SU-DHL-6 (cell line): ENCODE results near the gene PHACTR1.
"Not testable (repeated sequence)": the region's sequence is repeated elsewhere in the genome, so short reads cannot be mapped to it uniquely, and the experiment has no call there.

Experiments used
- H2AFZ ChIP-seq: fragments of 200-600 bp; sonication (generic); 2 replicates; pipeline ENCODE4 v1.6.1; 2014; ENCODE audit warnings: low read depth, mild to moderate bottlenecking, moderate library complexity, mixed read lengths, antibody characterized with exemption, low read length; ENCODE audit not compliant: severe bottlenecking
- H3F3A ChIP-seq: fragments of 200-600 bp; shearing (Covaris generic); 2 replicates; pipeline ENCODE4 v1.6.0; 2016; ENCODE audit warnings: antibody characterized with exemption, mild to moderate bottlenecking; ENCODE audit not compliant: insufficient read depth
- H3K27ac ChIP-seq: fragments of 200-600 bp; sonication (generic); 2 replicates; pipeline ENCODE4 v1.5.1; 2016; ENCODE audit warnings: low read depth, mild to moderate bottlenecking, low read length, moderate library complexity, mixed read lengths
- H3K27me3 ChIP-seq: fragments of 200-600 bp; sonication (generic), shearing (Covaris generic); 2 replicates; pipeline ENCODE4 v1.6.0; 2014; ENCODE audit warnings: mild to moderate bottlenecking, low read length
- H3K36me3 ChIP-seq: fragments of 200-600 bp; sonication (generic); 2 replicates; pipeline ENCODE4 v1.6.1; 2014; ENCODE audit warnings: mild to moderate bottlenecking, low read length, mixed read lengths
- H3K4me2 ChIP-seq: fragments of 300-600, 200-600 bp; shearing (Covaris generic), sonication (generic); 2 replicates; pipeline ENCODE4 v1.6.0; 2014; ENCODE audit warnings: low read length, low read depth, mild to moderate bottlenecking; ENCODE audit not compliant: poor library complexity, severe bottlenecking
- H3K4me3 ChIP-seq: fragments of 200-600 bp; sonication (generic); 2 replicates; pipeline ENCODE4 v1.5.1; 2014; ENCODE audit warnings: antibody characterized with exemption, low read length, mild to moderate bottlenecking, mixed read lengths; ENCODE audit not compliant: insufficient read depth, poor library complexity, severe bottlenecking
- H3K79me2 ChIP-seq: fragments of 200-600 bp; sonication (generic); 2 replicates; pipeline ENCODE4 v1.6.1; 2014; ENCODE audit warnings: mild to moderate bottlenecking, low read length, moderate library complexity; ENCODE audit not compliant: insufficient read depth
- H3K9ac ChIP-seq: fragments of 200-600 bp; sonication (generic); 2 replicates; pipeline ENCODE4 v1.7.0; 2014; ENCODE audit warnings: mild to moderate bottlenecking, low read length
- H3K9me2 ChIP-seq: fragments of 200-600 bp; sonication (generic); replicated peaks from 2 replicates; pipeline ENCODE4 v1.6.1; 2014; ENCODE audit warnings: low read length; ENCODE audit not compliant: insufficient read depth
- H3K9me3 ChIP-seq: fragments of 200-600 bp; sonication (generic); 2 replicates; pipeline ENCODE4 v1.6.1; 2014; ENCODE audit warnings: low read length, mixed read lengths; ENCODE audit not compliant: insufficient read depth
- H4K20me1 ChIP-seq: fragments of 200-600 bp; sonication (generic); 2 replicates; pipeline ENCODE4 v1.6.1; 2014; ENCODE audit warnings: low read depth, mild to moderate bottlenecking, antibody characterized with exemption, low read length, moderate library complexity, mixed read lengths
- CTCF ChIP-seq: fragments of 200-600 bp; sonication (generic); IDR thresholded peaks from one replicate; pipeline ENCODE4 v1.5.1; 2017; ENCODE audit warnings: antibody characterized with exemption, mild to moderate bottlenecking, low read length, moderate library complexity; ENCODE audit not compliant: insufficient read depth, poor library complexity, severe bottlenecking
- EZH2phosphoT487 ChIP-seq: fragments of 200-600 bp; sonication (generic), shearing (Covaris generic); conservative IDR thresholded peaks from 2 replicates; pipeline ENCODE4 v1.6.1; 2018; ENCODE audit warnings: mild to moderate bottlenecking, antibody characterized with exemption, low read length, moderate library complexity, mixed read lengths

Gene PHACTR1

GRCh38 chr6:13242590-13242989, 526.0 kb downstream of the PHACTR1 start:
- Histone ChIP-seq H3K27ac (no peak overlapping the region), H3K9me3 (no peaks in the 10 kb centered on the region), H3K27me3 (no peaks in the 10 kb centered on the region), H3K4me3 (no peak overlapping the region), H3K36me3 (no peaks in the 10 kb centered on the region), H3K9ac (no peak overlapping the region), H3F3A (no peaks in the 10 kb centered on the region), H3K4me2 (no peak overlapping the region), H4K20me1 (no peaks in the 10 kb centered on the region), H3K9me2 (no peaks in the 10 kb centered on the region), H3K79me2 (no peaks in the 10 kb centered on the region), H2AFZ (no peak overlapping the region)
- TF ChIP-seq CTCF (no peak), EZH2phosphoT487 (no peak)

GRCh38 chr6:13243033-13243432, 526.5 kb downstream of the PHACTR1 start:
- Histone ChIP-seq H2AFZ (no peak overlapping the region), H3K4me2 (no peak overlapping the region), H3K36me3 (no peaks in the 10 kb centered on the region), H3K9ac (no peak overlapping the region), H3K27me3 (no peaks in the 10 kb centered on the region), H3K9me2 (no peaks in the 10 kb centered on the region), H4K20me1 (no peaks in the 10 kb centered on the region), H3K79me2 (no peaks in the 10 kb centered on the region), H3F3A (no peaks in the 10 kb centered on the region), H3K4me3 (no peak overlapping the region), H3K27ac (no peak overlapping the region), H3K9me3 (no peaks in the 10 kb centered on the region)
- no peak for TF ChIP-seq CTCF
- TF ChIP-seq EZH2phosphoT487: no peak

GRCh38 chr6:13243745-13244144, 527.2 kb downstream of the PHACTR1 start:
- not testable (repeated sequence) for H3K9ac ChIP-seq, H3K27ac ChIP-seq, H3K4me2 ChIP-seq, H3K36me3 ChIP-seq, H3K27me3 ChIP-seq, H3K4me3 ChIP-seq, H2AFZ ChIP-seq, H3F3A ChIP-seq, H3K9me2 ChIP-seq, H4K20me1 ChIP-seq, H3K9me3 ChIP-seq, H3K79me2 ChIP-seq

- Histone ChIP-seq H3K36me3 (no peaks in the 10 kb centered on the region), H2AFZ (no peak overlapping the region), H3K9me3 (no peaks in the 10 kb centered on the region), H3K27ac (no peak overlapping the region), H3K4me2 (no peak overlapping the region), H3K4me3 (no peak overlapping the region), H3K79me2 (no peaks in the 10 kb centered on the region), H3K9ac (no peak overlapping the region), H4K20me1 (no peaks in the 10 kb centered on the region), H3K27me3 (no peaks in the 10 kb centered on the region), H3F3A (no peaks in the 10 kb centered on the region), H3K9me2 (no peaks in the 10 kb centered on the region)
- TF ChIP-seq EZH2phosphoT487: no peak
- TF ChIP-seq CTCF: no peak
Observed at GRCh38 chr6:13247627-13248026, 531.1 kb downstream of the PHACTR1 start.
